Testis (tissue), 2 donors: Measurements from ENCODE around the gene PXK.

Experiments
- POLR2A ChIP-seq: fragments of 450-650 bp; IDR thresholded peaks from one replicate; pipeline ENCODE4 v1.6.1; 2017; ENCODE audit warnings: antibody characterized with exemption, mild to moderate bottlenecking, moderate library complexity
- TF ChIP-seq, protein P1 (sequence below), 3 experiments: fragments of 450-650 bp in 2 of 3; fragments of 200-600 bp in 1 of 3; sonication (generic) in 1 of 3; IDR thresholded peaks; one replicate each; pipeline ENCODE4 v1.5.1; 2016 to 2019; ENCODE audit warnings: antibody characterized with exemption in 3 of 3, mild to moderate bottlenecking in 2 of 3, moderate library complexity in 1 of 3

DNA sequence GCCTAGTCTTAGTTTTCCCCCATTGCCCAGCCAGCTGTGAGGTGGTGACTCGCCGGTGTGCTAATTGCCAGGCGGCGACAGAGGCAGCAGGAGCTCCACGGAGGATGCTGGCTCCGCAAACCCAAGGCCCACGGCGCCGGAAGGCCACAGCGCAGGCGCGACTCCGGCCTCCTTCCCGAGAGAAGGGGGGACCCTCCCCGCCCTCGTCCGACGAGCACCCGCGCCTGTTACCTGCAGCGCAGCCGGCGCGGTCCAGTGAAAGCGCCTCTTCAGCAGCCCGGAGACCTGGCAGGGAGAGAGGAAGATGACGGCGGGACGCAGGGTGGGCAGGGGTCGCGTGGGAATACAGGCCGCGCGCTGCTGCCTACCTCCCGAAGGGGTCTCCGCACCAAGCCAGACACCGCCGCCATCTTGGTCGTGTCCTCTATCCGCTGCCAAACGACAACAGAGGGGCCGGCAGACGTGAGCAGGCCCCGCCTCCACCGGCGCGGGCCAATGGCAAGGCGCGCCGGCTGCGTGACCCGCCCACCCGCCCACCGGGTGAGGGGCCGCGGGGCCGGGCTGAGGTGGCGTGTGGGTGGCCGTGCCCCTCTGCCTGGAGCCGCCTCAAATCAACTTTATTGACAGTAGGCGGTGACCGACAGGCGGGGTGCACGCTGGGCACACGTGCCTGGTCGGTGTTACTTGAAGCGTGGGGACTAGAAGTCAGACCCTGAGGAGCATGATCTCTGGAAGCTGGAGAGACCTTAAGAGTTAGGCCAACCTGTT, 100.9 kb downstream of the PXK start, which contains the start of gene PDHB:
- TF ChIP-seq, protein P1, sequence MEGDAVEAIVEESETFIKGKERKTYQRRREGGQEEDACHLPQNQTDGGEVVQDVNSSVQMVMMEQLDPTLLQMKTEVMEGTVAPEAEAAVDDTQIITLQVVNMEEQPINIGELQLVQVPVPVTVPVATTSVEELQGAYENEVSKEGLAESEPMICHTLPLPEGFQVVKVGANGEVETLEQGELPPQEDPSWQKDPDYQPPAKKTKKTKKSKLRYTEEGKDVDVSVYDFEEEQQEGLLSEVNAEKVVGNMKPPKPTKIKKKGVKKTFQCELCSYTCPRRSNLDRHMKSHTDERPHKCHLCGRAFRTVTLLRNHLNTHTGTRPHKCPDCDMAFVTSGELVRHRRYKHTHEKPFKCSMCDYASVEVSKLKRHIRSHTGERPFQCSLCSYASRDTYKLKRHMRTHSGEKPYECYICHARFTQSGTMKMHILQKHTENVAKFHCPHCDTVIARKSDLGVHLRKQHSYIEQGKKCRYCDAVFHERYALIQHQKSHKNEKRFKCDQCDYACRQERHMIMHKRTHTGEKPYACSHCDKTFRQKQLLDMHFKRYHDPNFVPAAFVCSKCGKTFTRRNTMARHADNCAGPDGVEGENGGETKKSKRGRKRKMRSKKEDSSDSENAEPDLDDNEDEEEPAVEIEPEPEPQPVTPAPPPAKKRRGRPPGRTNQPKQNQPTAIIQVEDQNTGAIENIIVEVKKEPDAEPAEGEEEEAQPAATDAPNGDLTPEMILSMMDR (IDR thresholded peaks at IDR 0.05), result no peak
- TF ChIP-seq POLR2A, result no peak
